ENCODE measurements around the gene TOM1L2.

GRCh38 chr17:17814162-17815061, 157.8 kb downstream of the TOM1L2 start:
- no peak for TF ChIP-seq CTCF (IDR thresholded peaks at IDR 0.05)
- TF ChIP-seq POLR2A (IDR thresholded peaks at IDR 0.05): no peak
